ENCODE data around the gene DALRD3. TPM values are rescaled to one million over a fixed set of nuclear protein-coding genes. Genes with fewer than 3 reads are reported as not detected.

The DALRD3 gene
- total RNA-seq, 2 donors from 2014 or later: 40.8 to 41.9 TPM

- no peak overlapping the region for H3K27ac ChIP-seq (ENCODE audit: low read depth, low read length)
- H3K27ac Mint-ChIP-seq: no peak overlapping the region
- 83 to 97% methylated on average over 2 to 5 of the region's 5 CpGs for WGBS, 2 experiments (ENCODE audit: insufficient coverage in 1 of 2, insufficient read length in 1 of 2)
These were observed 26.4 kb downstream of the DALRD3 start for GRCh38 chr3:48991851-48992545.

GRCh38 chr3:48990636-48991469 is 27.5 kb downstream of the DALRD3 start:
- Mint-ChIP-seq H3K4me1 (peaks cover 12% of the 10 kb centered on the region), H3K27me3 (ENCODE audit: insufficient read depth) (peaks cover 39% of the 10 kb centered on the region), H3K36me3 (ENCODE audit: low read depth) (peaks cover 6% of the 10 kb centered on the region), H3K27ac (no peak overlapping the region), H3K4me3 (peak overlapping the region; percentile 72), H3K9me3 (no peaks in the 10 kb centered on the region)
- Histone ChIP-seq H3K4me3 (ENCODE audit: low read length) (peak overlapping the region; percentile 82), H3K9ac (ENCODE audit: extremely low read depth, low read length, poor library complexity, severe bottlenecking) (peak overlapping the region; percentile 41), H3K9me3 (ENCODE audit: control insufficient read depth, low read length) (no peaks in the 10 kb centered on the region), H3K27ac (ENCODE audit: low read depth, low read length) (peak overlapping the region; percentile 16), H3K27me3 (ENCODE audit: control insufficient read depth, insufficient read depth, low read length, poor library complexity, severe bottlenecking) (peaks cover 32% of the 10 kb centered on the region), H3K36me3 (ENCODE audit: control insufficient read depth, insufficient read depth, low read length) (no peaks in the 10 kb centered on the region), H3K4me1 (ENCODE audit: control insufficient read depth, insufficient read depth, low read length) (no peaks in the 10 kb centered on the region)
- no peak for TF ChIP-seq CTCF (conservative IDR thresholded peaks at IDR 0.05)
- peak; percentile 84 for DNase-seq
- WGBS, 2 experiments (ENCODE audit: insufficient coverage in 1 of 2, insufficient read length in 1 of 2): 14 to 17% methylated on average over 17 to 40 of the region's 40 CpGs

More at GRCh38 chr3:48991851-48992545, 26.4 kb downstream of the DALRD3 start:
- Mint-ChIP-seq H3K4me1 (peaks cover 12% of the 10 kb centered on the region), H3K27me3 (ENCODE audit: insufficient read depth) (peaks cover 43% of the 10 kb centered on the region), H3K4me3 (no peak overlapping the region), H3K36me3 (ENCODE audit: low read depth) (peaks cover 6% of the 10 kb centered on the region), H3K9me3 (no peaks in the 10 kb centered on the region)
- Histone ChIP-seq H3K36me3 (ENCODE audit: control insufficient read depth, insufficient read depth, low read length) (no peaks in the 10 kb centered on the region), H3K27me3 (ENCODE audit: control insufficient read depth, insufficient read depth, low read length, poor library complexity, severe bottlenecking) (peaks cover 42% of the 10 kb centered on the region), H3K4me1 (ENCODE audit: control insufficient read depth, insufficient read depth, low read length) (no peaks in the 10 kb centered on the region), H3K9me3 (ENCODE audit: control insufficient read depth, low read length) (no peaks in the 10 kb centered on the region), H3K9ac (ENCODE audit: extremely low read depth, low read length, poor library complexity, severe bottlenecking) (no peak overlapping the region), H3K4me3 (ENCODE audit: low read length) (peak overlapping the region; percentile 82)
- TF ChIP-seq CTCF (conservative IDR thresholded peaks at IDR 0.05): no peak
- no peak for DNase-seq

- 3% methylated on average over 58 to 91 of the region's 91 CpGs for WGBS, 2 experiments (ENCODE audit: insufficient coverage in 1 of 2, insufficient read length in 1 of 2)
- no peaks in the 10 kb centered on the region for H3K9me3 Mint-ChIP-seq
- peak; percentile 43 for TF ChIP-seq CTCF (conservative IDR thresholded peaks at IDR 0.05)
- Histone ChIP-seq H3K4me1 (ENCODE audit: control insufficient read depth, insufficient read depth, low read length) (no peaks in the 10 kb centered on the region), H3K36me3 (ENCODE audit: control insufficient read depth, insufficient read depth, low read length) (peaks cover 3% of the 10 kb centered on the region), H3K9ac (ENCODE audit: extremely low read depth, low read length, poor library complexity, severe bottlenecking) (peak within 1 kb of the TSS; percentile 68), H3K4me3 (ENCODE audit: low read length) (peak within 1 kb of the TSS; percentile 82), H3K27ac (ENCODE audit: low read depth, low read length) (peak within 1 kb of the TSS; percentile 88), H3K27me3 (ENCODE audit: control insufficient read depth, insufficient read depth, low read length, poor library complexity, severe bottlenecking) (peaks cover 30% of the 10 kb centered on the region), H3K9me3 (ENCODE audit: control insufficient read depth, low read length) (no peaks in the 10 kb centered on the region)
- H3K27me3 Mint-ChIP-seq (ENCODE audit: insufficient read depth): peaks cover 32% of the 10 kb centered on the region
- peak within 1 kb of the TSS; percentile 91 for H3K27ac Mint-ChIP-seq
- H3K4me3 Mint-ChIP-seq: peak within 1 kb of the TSS; percentile 72
- H3K4me1 Mint-ChIP-seq: peaks cover 12% of the 10 kb centered on the region
- DNase-seq: peak; percentile 94
- peaks cover 10% of the 10 kb centered on the region for H3K36me3 Mint-ChIP-seq (ENCODE audit: low read depth)
These were observed 28.4 kb downstream of the DALRD3 start, which contains the start of gene P4HTM for GRCh38 chr3:48989796-48990635. Gene P4HTM, plus strand, starts transcription at chr3:48990241. Its CDS starts 16 bp downstream, at chr3:48990257.

Data from endodermal cell (in vitro differentiated cells).